Omental fat pad (tissue), 4 donors: Measurements from ENCODE around the gene MYO18B. TPM values are rescaled to one million over a fixed set of nuclear protein-coding genes. Genes with fewer than 3 reads are reported as not detected.

ENCODE experiments used
- ATAC-seq: fragments of 150-250 bp; one replicate; pipeline ENCODE4 v1.9.1; 2016; ENCODE audit warnings: mild to moderate bottlenecking, moderate library complexity; ENCODE audit not compliant: low FRiP score
- DNase-seq: peaks from one replicate; pipeline ENCODE4 v3.0.0-alpha.2; 2019; ENCODE audit warnings: low spot score
- total RNA-seq, 4 donors: library from RNA; depleted of rRNA; stranded (reverse); fragments of >200 nt; gene quantifications; one replicate each; pipeline ENCODE4 v1.1.0, GENCODE V29; 2016
- TF ChIP-seq, protein P1 (sequence below), 3 donors: fragments of 450-650 bp; IDR thresholded peaks; one replicate each; pipeline ENCODE4 v1.5.1; 2016 to 2017; ENCODE audit warnings: antibody characterized with exemption in 3 of 3, mild to moderate bottlenecking in 3 of 3, moderate library complexity in 2 of 3

The MYO18B gene
- total RNA-seq, 4 donors from 2014 or later, result under 0.01 TPM; not detected in 2

DNA sequence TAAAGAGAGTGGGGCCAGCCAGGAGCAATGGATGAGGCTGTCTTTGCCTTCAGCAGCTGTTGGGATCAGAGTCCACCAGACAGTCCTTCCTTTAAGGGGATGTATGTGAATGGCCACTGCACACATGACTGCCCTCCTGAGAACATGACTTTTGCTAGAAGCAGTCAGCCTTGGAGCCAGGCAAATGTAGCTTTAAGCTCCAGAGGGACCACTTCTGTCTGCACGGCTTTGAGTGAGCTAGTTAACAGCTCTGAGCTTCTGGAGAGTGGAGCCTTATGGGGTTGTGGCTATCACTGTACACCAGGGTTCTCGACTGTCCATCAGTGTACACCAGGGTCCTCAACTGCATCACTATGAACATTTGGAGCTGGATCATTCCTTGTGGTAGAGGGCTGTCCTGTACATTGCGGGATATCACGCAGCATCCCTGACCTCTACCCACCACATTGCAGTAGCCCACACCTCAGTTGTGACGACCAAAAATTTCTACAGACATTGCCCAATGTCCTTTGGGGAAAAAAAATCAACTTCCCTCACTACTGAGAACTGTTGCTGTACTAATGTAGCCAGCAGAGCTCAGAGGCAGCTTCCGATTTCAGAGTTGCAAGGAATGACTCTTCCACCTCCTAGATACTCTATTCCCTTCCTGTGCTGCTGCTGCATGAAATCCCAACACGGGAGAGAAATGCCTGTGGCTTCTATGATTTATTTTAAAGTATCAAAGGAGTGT lies 169.4 kb downstream of the MYO18B start:
- TF ChIP-seq, protein P1, sequence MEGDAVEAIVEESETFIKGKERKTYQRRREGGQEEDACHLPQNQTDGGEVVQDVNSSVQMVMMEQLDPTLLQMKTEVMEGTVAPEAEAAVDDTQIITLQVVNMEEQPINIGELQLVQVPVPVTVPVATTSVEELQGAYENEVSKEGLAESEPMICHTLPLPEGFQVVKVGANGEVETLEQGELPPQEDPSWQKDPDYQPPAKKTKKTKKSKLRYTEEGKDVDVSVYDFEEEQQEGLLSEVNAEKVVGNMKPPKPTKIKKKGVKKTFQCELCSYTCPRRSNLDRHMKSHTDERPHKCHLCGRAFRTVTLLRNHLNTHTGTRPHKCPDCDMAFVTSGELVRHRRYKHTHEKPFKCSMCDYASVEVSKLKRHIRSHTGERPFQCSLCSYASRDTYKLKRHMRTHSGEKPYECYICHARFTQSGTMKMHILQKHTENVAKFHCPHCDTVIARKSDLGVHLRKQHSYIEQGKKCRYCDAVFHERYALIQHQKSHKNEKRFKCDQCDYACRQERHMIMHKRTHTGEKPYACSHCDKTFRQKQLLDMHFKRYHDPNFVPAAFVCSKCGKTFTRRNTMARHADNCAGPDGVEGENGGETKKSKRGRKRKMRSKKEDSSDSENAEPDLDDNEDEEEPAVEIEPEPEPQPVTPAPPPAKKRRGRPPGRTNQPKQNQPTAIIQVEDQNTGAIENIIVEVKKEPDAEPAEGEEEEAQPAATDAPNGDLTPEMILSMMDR (IDR thresholded peaks at IDR 0.05), result no peak
- ATAC-seq (no peak), DNase-seq (no peak)

DNA sequence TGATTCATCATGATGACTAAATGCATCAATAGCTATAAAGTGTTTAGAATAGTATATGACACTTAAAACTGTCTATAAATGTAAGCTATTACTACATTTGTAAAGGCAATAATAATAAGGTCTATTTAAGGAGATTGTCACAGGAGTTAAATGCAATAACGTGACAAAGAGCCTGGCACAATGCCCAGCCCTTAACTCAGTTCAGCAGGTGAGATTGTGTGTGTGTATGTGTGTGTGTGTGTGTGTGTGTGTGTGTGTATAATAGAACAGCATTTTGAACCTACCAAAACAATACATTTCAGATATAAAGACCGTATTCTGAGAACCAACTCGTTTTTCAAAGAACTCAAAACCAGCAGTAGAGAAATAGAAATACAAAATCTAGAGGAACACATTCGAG lies 177.5 kb downstream of the MYO18B start:
- ATAC-seq (no peak), DNase-seq (no peak)
- TF ChIP-seq, protein P1 (IDR thresholded peaks at IDR 0.05), result no peak

DNA sequence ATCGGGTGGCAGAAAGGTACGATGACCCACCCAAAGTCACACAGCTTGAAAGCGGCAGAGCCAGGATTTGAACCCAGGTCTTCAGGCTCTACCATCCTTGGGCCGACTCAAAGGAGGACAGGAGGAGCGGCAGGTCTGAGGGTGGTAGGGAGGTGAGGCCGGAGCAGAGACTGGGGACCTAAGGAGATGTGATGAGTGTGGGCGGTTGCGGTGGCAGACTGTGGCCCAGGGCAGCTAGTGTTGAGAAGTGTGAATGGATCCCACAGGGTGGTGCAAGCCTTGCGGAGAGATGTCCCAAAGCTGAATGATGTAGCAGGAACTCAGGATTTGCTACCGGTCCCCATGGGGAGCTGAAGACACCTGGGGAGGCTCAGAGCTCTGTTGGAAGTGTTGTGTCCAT lies 180.2 kb downstream of the MYO18B start:
- DNase-seq (no peak), ATAC-seq (no peak)
- TF ChIP-seq, protein P1 (IDR thresholded peaks at IDR 0.05), result no peak

DNA sequence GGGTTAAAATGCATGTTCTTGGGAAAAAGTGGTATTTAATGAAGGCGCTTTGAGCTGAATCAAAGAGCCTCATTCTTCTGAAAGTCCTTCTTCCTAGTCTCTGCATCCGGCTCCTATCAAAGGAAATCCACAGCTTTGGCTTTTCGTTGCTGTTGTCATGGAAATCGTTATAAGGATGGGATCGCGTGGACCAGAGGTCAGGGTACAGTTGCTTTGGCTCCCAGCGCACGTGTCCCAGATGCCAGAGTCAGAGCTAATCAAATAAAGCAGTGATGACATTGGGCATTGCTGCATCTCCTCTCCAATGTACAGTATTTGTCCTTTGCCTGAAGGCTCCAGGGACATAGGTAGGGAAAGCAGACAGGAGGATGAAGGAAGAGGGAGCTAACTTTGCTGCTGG lies 181.9 kb downstream of the MYO18B start:
- TF ChIP-seq, protein P1 (IDR thresholded peaks at IDR 0.05), result no peak
- no peak for DNase-seq
- no peak for ATAC-seq

DNA sequence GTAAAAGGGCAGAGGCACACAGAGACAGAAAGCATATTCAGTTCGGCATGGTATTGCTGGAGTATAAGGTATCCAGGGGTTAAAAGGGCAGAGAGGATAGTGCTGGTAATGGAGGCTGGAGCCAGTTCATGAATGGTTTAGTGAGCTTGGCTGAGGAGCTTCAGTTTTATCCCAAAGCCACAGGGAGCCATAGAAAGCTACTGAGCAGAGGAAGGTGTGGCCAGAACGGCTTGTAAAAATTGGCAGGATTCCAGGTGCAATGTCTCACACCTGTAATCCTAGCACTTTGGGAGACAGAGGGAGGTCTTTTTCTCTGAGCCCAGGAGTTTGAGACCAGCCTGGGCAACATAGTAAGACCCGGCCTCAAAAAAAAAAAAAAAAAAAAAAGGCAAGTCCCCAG lies 186.1 kb downstream of the MYO18B start:
- ATAC-seq (no peak), DNase-seq (no peak)
- TF ChIP-seq, protein P1 (IDR thresholded peaks at IDR 0.05), result no peak

DNA sequence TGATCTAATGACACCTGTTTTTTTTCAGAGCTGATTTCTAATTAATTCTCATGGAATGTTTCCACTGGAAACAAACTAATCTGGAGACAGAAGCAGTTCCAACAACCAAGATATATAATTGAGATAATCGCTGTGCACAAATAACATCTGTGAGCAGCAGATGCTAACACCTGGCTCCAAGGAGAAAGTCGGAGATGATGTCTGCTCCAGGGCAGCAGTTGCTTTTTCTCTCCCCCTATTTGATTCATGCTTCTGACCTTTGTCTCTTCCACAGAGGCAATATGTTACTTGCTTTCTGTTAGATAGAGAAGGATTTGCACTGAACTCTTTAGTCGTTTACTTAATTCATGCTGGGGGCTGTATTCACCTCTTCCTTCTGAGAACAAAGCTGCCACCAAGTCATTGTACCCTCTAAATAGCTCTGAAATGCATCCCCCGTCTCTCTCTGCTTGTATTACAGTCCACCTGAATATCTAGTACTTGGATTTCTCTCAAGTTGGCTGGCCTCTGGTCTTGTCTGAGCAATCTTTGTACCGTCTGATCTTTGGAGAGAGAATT lies 187.4 kb downstream of the MYO18B start:
- no peak for ATAC-seq

More for the DNA sequence above, 187.4 kb downstream of the MYO18B start:
- TF ChIP-seq, protein P1 (IDR thresholded peaks at IDR 0.05), result no peak
- DNase-seq, result no peak
